K562 (cell line): Measurements from ENCODE around the gene PABPC1L. TPM values are rescaled to one million over a fixed set of nuclear protein-coding genes. Genes with fewer than 3 reads are reported as not detected.

Experiments used
- ADNP ChIP-seq: fragments of 200-800 bp; sonication (Bioruptor generic); IDR thresholded peaks from 2 replicates; pipeline ENCODE4 v1.6.1; 2016; ENCODE audit warnings: missing genetic modification characterization, missing compliant biosample characterization
- FOXK2 ChIP-seq, 2 experiments: fragments of 450-650 bp; IDR thresholded peaks in 1 of 2; conservative IDR thresholded peaks in 1 of 2; 2 replicates each; pipeline ENCODE4 v1.6.1; 2016; ENCODE audit warnings: low read depth in 2 of 2, mild to moderate bottlenecking in 1 of 2
- HDAC2 ChIP-seq: fragments of 450-650 bp; IDR thresholded peaks from 2 replicates; pipeline ENCODE4 v1.6.1; 2016; ENCODE audit warnings: mild to moderate bottlenecking
- HOXB6 ChIP-seq: fragments of 250-450 bp; sonication (Bioruptor Pico); IDR thresholded peaks from 2 replicates; pipeline ENCODE4 v1.5.1; 2022; ENCODE audit warnings: mild to moderate bottlenecking, borderline replicate concordance
- KDM4B ChIP-seq, 2 experiments: fragments of 450-650 bp in 1 of 2; sonication (generic) in 1 of 2; IDR thresholded peaks; 2 replicates each; pipeline ENCODE4 v1.6.1; 2016 to 2017; ENCODE audit warnings: borderline replicate concordance in 2 of 2, antibody characterized with exemption in 1 of 2, low read depth in 1 of 2, mild to moderate bottlenecking in 1 of 2
- NCOA6 ChIP-seq: fragments of 450-650 bp; IDR thresholded peaks from 2 replicates; pipeline ENCODE4 v1.6.1; 2017; ENCODE audit warnings: mild to moderate bottlenecking
- SRF ChIP-seq, 2 experiments: fragments of 250-450, 450-650 bp in 1 of 2; sonication (Bioruptor Pico) in 1 of 2; sonication (generic) in 1 of 2; formaldehyde crosslinking; IDR thresholded peaks; 2 replicates each; pipeline versions ENCODE4 v1.5.0 to v1.5.1; 2020 to 2022; ENCODE audit warnings: mild to moderate bottlenecking in 1 of 2, missing genetic modification reagents in 1 of 2
- polyA plus RNA-seq, 8 experiments: library from polyadenylated mRNA; depleted of rRNA in 4 of 8; stranded (reverse) in 5 of 8; unstranded in 3 of 8; fragments of >200 nt; fragmentation: Nextera tagmentation in 2 of 8; fragmentation: Illumina TruSeq in 1 of 8; extraction: Ambion mirVana in 2 of 8; extraction: Trizol in 1 of 8; gene quantifications; 2 replicates each; pipeline versions ENCODE4 v1.2.1 to v1.2.3, GENCODE V29; 2011 to 2014; ENCODE audit warnings: inconsistent platforms in 1 of 8, missing spikeins in 1 of 8
- total RNA-seq, 7 experiments: library from RNA; depleted of rRNA in 6 of 7; stranded (reverse); fragments of >200 nt in 6 of 7; fragmentation: Illumina TruSeq in 2 of 7; extraction: Trizol in 2 of 7; gene quantifications; 2 replicates each; pipeline versions ENCODE4 v1.2.1 to v1.2.3, GENCODE V29; 2011 to 2021; ENCODE audit warnings: low replicate concordance in 1 of 7
- TF ChIP-seq, protein P1 (sequence below), 3 experiments: fragments of 200-800 bp in 1 of 3; fragments of 250-450 bp in 1 of 3; fragments of 450-650 bp in 1 of 3; sonication (Bioruptor Pico) in 1 of 3; sonication (Bioruptor generic) in 1 of 3; formaldehyde crosslinking in 1 of 3; IDR thresholded peaks; 2 replicates each; pipeline versions ENCODE4 v1.6.1 to v1.8.0; 2016 to 2022; ENCODE audit warnings: mild to moderate bottlenecking in 2 of 3, missing genetic modification characterization in 2 of 3, missing compliant biosample characterization in 1 of 3, moderate library complexity in 1 of 3
- TF ChIP-seq, protein P2 (sequence below), 2 experiments: fragments of 250-450 bp in 1 of 2; fragments of 450-650 bp in 1 of 2; sonication (Bioruptor Pico) in 1 of 2; IDR thresholded peaks; 2 replicates each; pipeline versions ENCODE4 v1.6.1 to v1.8.0; 2016 to 2021; ENCODE audit warnings: mild to moderate bottlenecking in 2 of 2, moderate library complexity in 2 of 2, missing compliant biosample characterization in 1 of 2, missing genetic modification characterization in 1 of 2
- TF ChIP-seq, protein P3 (sequence below): fragments of 200-600 bp; sonication (generic); IDR thresholded peaks from one replicate; pipeline ENCODE4 v1.6.1; 2012; ENCODE audit warnings: mild to moderate bottlenecking, low read depth, low read length, inconsistent platforms

Gene PABPC1L
- total and polyA plus RNA-seq, 9 of the 15 experiments (the other 6 are each of a cell fraction or from before 2014, with no cell fraction given) = 6.0 to 90.3 (median 15.8) TPM

DNA sequence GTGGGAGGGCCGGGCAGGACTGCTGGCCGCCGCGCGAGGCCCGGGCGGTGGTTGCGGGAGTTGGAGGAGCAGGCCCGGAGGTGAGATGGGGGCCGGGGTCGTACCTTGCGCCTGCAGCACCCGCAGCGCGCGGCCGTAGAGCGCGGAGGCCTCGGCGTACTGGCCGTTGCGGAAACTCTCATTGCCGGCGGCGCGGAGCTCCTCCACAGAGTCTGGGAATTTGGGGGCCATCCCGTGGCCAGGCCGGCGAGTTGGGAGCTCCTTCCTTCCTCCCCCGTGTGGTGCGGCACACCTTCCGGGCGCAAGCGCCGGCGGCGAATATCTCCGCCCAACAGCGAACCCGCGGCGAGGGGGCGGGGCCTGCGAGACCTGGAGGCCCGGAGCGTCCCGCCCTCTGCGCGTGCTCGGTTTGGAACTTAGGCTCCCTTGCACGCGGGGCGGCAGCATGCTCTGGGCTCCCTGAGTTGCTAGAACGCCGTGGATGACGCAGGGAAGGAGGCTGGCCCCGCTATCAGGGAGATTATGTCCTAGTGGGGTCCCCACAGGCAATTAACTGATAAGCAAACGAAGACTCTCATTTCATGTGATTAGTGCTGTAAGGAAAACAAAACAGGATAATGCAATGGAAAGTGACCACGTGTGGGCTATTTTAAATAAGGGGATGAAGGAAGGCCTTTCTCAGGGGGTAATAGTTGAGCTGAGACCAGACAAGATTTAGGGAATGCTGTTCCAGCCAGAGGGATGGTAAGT is 50.4 kb downstream of the PABPC1L start, which contains the start of gene TOMM34 (continued):
- 0 out of 4 replicates have a peak, but pooled peaks of 1 of the 2 experiments have one; percentile 43 for TF ChIP-seq SRF (CRISPR knock-in tag; IDR thresholded peaks at IDR 0.05)
- no peak for TF ChIP-seq NCOA6
- no peak for TF ChIP-seq KDM4B (IDR thresholded peaks at IDR 0.05; ENCODE audit: borderline replicate concordance in 2 of 2, low read depth in 1 of 2)
- no peak for TF ChIP-seq ADNP
- no peak for TF ChIP-seq HDAC2
- TF ChIP-seq, protein P1, sequence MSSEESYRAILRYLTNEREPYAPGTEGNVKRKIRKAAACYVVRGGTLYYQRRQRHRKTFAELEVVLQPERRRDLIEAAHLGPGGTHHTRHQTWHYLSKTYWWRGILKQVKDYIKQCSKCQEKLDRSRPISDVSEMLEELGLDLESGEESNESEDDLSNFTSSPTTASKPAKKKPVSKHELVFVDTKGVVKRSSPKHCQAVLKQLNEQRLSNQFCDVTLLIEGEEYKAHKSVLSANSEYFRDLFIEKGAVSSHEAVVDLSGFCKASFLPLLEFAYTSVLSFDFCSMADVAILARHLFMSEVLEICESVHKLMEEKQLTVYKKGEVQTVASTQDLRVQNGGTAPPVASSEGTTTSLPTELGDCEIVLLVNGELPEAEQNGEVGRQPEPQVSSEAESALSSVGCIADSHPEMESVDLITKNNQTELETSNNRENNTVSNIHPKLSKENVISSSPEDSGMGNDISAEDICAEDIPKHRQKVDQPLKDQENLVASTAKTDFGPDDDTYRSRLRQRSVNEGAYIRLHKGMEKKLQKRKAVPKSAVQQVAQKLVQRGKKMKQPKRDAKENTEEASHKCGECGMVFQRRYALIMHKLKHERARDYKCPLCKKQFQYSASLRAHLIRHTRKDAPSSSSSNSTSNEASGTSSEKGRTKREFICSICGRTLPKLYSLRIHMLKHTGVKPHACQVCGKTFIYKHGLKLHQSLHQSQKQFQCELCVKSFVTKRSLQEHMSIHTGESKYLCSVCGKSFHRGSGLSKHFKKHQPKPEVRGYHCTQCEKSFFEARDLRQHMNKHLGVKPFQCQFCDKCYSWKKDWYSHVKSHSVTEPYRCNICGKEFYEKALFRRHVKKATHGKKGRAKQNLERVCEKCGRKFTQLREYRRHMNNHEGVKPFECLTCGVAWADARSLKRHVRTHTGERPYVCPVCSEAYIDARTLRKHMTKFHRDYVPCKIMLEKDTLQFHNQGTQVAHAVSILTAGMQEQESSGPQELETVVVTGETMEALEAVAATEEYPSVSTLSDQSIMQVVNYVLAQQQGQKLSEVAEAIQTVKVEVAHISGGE (CRISPR knock-in tag; IDR thresholded peaks at IDR 0.05) = no peak
- TF ChIP-seq, protein P2, sequence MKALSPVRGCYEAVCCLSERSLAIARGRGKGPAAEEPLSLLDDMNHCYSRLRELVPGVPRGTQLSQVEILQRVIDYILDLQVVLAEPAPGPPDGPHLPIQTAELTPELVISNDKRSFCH (CRISPR knock-in tag; IDR thresholded peaks at IDR 0.05) = no peak
- TF ChIP-seq, protein P2 (tag; IDR thresholded peaks at IDR 0.05) = no peak
- TF ChIP-seq, protein P3, sequence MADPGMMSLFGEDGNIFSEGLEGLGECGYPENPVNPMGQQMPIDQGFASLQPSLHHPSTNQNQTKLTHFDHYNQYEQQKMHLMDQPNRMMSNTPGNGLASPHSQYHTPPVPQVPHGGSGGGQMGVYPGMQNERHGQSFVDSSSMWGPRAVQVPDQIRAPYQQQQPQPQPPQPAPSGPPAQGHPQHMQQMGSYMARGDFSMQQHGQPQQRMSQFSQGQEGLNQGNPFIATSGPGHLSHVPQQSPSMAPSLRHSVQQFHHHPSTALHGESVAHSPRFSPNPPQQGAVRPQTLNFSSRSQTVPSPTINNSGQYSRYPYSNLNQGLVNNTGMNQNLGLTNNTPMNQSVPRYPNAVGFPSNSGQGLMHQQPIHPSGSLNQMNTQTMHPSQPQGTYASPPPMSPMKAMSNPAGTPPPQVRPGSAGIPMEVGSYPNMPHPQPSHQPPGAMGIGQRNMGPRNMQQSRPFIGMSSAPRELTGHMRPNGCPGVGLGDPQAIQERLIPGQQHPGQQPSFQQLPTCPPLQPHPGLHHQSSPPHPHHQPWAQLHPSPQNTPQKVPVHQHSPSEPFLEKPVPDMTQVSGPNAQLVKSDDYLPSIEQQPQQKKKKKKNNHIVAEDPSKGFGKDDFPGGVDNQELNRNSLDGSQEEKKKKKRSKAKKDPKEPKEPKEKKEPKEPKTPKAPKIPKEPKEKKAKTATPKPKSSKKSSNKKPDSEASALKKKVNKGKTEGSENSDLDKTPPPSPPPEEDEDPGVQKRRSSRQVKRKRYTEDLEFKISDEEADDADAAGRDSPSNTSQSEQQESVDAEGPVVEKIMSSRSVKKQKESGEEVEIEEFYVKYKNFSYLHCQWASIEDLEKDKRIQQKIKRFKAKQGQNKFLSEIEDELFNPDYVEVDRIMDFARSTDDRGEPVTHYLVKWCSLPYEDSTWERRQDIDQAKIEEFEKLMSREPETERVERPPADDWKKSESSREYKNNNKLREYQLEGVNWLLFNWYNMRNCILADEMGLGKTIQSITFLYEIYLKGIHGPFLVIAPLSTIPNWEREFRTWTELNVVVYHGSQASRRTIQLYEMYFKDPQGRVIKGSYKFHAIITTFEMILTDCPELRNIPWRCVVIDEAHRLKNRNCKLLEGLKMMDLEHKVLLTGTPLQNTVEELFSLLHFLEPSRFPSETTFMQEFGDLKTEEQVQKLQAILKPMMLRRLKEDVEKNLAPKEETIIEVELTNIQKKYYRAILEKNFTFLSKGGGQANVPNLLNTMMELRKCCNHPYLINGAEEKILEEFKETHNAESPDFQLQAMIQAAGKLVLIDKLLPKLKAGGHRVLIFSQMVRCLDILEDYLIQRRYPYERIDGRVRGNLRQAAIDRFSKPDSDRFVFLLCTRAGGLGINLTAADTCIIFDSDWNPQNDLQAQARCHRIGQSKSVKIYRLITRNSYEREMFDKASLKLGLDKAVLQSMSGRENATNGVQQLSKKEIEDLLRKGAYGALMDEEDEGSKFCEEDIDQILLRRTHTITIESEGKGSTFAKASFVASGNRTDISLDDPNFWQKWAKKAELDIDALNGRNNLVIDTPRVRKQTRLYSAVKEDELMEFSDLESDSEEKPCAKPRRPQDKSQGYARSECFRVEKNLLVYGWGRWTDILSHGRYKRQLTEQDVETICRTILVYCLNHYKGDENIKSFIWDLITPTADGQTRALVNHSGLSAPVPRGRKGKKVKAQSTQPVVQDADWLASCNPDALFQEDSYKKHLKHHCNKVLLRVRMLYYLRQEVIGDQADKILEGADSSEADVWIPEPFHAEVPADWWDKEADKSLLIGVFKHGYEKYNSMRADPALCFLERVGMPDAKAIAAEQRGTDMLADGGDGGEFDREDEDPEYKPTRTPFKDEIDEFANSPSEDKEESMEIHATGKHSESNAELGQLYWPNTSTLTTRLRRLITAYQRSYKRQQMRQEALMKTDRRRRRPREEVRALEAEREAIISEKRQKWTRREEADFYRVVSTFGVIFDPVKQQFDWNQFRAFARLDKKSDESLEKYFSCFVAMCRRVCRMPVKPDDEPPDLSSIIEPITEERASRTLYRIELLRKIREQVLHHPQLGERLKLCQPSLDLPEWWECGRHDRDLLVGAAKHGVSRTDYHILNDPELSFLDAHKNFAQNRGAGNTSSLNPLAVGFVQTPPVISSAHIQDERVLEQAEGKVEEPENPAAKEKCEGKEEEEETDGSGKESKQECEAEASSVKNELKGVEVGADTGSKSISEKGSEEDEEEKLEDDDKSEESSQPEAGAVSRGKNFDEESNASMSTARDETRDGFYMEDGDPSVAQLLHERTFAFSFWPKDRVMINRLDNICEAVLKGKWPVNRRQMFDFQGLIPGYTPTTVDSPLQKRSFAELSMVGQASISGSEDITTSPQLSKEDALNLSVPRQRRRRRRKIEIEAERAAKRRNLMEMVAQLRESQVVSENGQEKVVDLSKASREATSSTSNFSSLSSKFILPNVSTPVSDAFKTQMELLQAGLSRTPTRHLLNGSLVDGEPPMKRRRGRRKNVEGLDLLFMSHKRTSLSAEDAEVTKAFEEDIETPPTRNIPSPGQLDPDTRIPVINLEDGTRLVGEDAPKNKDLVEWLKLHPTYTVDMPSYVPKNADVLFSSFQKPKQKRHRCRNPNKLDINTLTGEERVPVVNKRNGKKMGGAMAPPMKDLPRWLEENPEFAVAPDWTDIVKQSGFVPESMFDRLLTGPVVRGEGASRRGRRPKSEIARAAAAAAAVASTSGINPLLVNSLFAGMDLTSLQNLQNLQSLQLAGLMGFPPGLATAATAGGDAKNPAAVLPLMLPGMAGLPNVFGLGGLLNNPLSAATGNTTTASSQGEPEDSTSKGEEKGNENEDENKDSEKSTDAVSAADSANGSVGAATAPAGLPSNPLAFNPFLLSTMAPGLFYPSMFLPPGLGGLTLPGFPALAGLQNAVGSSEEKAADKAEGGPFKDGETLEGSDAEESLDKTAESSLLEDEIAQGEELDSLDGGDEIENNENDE = no peak
- TF ChIP-seq HOXB6 (CRISPR knock-in tag) = no peak
- peak; percentile 49 to 59; a peak in 2 of 4 replicates for TF ChIP-seq FOXK2 (conservative IDR thresholded peaks at IDR 0.05 in 1 of 2, IDR thresholded peaks at IDR 0.05 in 1 of 2; ENCODE audit: low read depth in 2 of 2)
